Stimulated activated CD4-positive, alpha-beta T cell treated with anti-CD3 and anti-CD28 coated beads, TNF-alpha, amount 100 ng/mL, for 48 hours (primary cell): ENCODE measurements around the gene SIGLEC15.

Source experiments
- DNase-seq, 3 donors: peaks; one replicate each; pipeline ENCODE4 v3.0.0-alpha.2; 2020; ENCODE audit warnings: low read depth in 3 of 3

SIGLEC15 gene

GRCh38 chr18:45877403-45877802 lies 51.9 kb downstream of the SIGLEC15 start:
- DNase-seq, result no peak

DNA sequence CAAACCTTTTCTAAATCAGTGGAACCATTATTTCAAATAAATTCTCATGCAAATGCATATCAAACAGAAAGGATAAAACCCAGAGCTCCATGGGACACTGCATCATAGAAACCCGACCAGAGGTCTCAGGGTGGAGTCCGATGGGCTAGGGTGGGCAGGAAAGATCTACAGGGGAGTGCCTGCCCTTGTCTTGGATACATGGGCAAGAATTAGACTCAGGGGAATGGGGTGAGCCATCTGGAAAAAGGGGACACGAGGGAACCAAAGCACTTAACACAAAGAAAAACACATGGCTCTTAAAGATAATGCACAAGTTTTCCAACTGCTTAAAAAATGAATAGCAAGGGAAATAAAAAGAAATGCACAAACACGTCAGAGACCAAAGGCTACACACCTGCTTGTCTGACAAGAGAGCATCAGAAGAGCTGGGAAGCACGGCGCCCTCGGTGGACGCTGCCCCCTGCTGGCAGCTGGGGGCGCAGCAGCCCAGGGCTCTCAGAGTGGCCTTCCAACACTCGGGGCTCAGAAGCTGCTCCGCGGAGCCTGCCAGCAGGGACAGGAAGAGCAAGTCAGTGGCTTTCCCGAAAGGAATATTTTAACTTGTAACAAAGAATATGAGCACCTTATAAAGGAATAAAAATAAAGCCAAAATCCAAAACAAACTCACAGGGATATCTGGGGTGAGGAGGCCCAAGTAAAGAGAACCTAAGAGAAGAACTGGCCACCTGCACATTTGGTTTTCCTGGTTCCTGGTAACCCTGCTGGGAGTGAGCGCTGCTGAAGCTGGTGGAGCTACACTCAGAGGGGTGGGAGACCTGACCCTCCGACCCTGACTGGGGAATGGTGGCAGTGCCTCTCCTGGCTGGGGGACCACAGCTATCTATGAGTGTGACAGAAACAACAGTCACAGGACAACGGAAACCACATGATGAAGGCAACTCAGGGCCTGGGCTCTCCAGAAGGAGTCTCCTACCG lies 54.5 kb downstream of the SIGLEC15 start:
- peak; percentile 47 to 63 (median 52) for DNase-seq

GRCh38 chr18:45880876-45881558 lies 55.5 kb downstream of the SIGLEC15 start:
- no peak for DNase-seq

DNA sequence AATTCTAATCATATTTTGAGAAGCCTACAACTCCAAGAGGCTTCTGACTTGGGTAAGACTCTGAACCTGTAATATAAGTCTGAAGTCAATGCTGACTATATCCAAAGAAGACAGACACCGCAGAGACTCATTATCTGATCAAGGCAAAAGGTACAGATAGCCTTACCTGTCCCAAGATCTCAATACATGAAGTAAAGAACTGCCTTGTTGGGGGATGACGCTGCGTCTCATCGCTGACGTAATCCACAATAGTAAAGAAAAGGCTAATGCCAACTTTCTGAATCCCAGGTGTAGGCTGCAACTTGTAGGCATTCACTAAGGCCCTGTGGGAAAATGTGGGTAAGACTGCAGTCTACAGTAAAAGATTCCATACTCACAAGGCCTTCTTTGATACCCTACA lies 62.1 kb downstream of the SIGLEC15 start:
- DNase-seq, result no peak

DNA sequence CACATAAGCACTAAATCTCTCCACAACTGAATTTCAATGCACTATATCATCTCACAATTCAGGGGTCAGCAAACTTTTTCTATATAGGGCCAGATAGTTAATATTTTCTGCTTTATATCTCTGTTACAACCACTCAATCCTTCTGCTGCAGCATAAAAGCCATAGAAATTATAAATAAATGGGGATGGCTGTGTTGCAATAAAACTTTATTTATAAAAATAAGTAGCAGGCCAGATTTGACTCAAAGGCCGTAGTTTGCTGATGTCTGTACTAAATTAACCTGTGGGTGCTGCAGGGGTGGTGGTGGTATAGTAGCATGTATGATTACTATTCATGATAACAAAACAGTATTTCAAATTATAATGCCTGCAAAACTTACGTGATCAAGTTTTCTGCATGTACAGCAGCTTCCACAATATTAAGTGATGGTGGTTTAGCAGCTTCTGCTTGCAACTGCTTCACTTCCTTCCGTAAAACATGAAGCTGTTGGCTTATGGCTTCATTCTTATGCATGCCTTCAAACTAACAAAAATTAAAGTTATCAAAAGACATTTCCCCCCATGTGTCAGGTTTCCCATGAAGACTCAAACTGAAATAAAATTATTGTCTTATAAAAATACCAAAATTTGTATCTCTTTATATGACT lies 64.1 kb downstream of the SIGLEC15 start:
- no peak for DNase-seq

DNA sequence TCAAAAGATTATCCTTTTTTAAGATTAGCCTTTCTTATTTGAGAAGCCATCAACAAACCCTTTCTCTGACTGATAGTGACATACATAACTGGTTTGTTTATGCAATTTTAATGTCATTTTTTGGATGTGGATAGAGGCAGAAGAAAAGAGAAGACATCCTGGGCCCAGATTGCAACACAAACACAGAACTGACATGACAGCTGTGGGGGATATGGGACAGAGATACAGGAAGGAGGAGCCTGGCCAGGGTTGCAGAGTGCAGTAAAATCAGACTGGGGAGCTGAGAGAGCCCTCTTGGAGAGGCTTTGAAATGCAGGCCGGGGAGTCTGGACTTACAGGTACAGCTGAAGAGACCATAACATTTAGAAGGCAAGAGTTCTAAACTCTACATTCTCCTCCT lies 65.1 kb downstream of the SIGLEC15 start:
- DNase-seq, result no peak

- no peak for DNase-seq
These were observed 66.3 kb downstream of the SIGLEC15 start for GRCh38 chr18:45891806-45892205.
